ENCODE results near the gene PSMA7.
"Not testable (repeated sequence)": the region's sequence is repeated elsewhere in the genome, so short reads cannot be mapped to it uniquely, and the experiment has no call there.

The PSMA7 gene

DNA sequence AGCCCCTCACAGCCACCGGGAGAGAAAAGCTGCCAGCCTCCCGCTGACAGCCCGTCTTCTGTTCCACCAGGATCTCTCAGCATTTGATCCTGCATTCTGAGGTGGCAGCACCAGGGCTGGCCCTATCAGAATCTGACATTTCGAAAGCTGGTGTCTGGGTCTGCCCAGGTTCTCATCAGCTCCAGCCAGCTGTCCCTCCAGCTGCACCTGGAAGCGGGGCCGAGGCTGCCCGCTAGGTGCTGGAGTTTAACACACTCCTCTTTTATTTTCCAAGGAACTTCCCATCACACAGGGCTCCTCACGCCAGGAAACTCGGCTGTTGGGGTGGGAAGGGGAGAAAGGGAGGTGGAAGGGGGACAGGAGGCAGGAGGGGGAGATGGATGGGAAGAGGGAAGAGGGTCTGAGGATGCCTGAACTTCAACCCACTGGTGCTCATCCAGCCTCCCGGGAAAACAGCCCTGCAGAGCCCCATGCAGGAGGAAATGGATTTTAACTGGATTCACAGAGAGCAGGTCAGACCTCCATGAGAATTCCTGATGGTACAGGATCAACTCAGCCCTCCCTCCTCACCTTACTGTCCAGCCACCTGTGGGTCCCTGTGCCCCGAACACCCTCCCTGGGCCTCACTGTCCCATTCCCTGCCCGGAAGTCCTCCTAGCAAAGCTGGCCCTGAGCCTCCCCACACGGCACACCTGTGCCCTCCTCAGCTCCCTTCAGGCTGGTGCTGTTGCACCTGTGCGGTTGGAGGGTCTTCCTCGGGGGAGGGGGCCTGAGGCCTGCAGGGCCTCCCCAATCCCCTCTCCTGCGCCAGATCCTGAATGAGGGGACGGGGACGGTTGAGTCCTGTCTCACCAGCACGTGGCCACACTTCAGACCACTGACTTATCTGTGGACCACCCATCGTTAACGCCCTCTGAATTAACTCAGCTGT lies 24.8 kb downstream of the PSMA7 start:
- no peak for DNase-seq

DNA sequence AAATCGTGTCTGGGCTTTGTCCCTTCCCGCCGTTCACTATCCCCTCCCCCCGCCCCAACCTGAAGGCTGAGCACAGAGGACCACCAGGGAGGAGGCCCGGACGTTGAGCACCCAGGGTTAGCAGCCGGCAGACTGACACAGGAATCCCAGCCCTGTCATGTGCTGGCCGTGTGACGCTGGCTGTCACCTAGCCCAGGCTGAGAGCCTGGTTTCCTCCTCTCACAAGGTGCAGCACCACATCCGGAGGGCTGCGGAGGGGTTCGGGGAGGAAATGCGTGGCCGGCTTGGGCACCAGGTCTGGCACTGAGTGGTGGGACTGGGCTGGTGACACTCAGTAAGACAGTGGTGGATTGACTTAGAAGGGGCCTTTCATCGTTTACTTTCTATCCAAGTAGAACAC lies 25.5 kb downstream of the PSMA7 start:
- no peak for DNase-seq

DNA sequence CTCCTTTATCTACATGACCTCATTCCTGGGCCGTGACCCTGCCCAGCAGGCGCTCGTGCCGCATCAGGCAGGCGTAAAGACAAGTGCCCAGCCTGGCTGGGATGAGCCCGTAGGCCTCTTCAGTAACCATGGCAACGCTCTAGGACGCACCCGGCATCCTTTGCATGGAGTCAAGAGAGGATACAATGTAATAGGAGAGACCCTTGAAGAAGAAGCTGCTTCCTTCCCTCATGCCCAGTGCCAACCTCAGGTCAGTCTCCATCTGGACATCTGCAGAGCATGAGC lies 25.9 kb downstream of the PSMA7 start:
- peak; percentile 32 for DNase-seq

DNA sequence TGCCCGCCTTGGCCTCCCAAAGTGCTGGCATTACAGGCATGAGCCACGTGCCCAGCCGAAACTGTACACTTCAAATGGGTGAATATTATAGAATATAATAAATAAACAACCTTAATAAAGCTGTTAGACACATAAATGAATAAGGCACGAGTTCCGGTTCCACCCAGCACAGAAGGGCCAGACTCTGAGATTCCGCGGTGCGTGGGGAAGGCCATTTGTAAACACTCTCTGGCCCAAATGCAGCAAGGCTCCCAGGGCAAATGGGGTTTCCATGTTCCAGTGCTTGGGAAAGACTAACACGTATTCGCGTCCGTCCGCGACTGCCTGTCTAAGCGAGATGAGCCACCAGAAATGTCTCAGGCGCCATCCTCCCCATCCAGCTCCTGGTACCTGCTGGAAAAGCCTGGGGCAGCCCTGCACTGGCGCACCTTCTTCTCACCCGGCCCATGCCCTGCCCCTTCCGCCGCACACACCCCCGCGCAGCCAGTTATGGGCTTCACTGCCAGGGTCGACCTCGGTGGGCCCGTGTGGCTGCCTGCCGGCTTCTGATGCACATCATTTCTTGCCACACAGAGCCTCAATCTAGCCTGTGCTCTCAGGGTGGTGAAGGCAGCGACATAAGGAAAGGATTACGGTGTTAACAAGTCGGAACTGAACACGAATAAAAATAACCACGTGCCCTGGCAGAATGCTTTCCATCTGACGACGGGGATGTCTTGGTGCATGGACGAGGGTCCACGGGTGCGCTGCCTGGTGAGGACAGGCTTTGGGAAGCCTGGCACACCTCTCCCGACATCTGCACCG lies 26.4 kb downstream of the PSMA7 start:
- no peak for DNase-seq

DNA sequence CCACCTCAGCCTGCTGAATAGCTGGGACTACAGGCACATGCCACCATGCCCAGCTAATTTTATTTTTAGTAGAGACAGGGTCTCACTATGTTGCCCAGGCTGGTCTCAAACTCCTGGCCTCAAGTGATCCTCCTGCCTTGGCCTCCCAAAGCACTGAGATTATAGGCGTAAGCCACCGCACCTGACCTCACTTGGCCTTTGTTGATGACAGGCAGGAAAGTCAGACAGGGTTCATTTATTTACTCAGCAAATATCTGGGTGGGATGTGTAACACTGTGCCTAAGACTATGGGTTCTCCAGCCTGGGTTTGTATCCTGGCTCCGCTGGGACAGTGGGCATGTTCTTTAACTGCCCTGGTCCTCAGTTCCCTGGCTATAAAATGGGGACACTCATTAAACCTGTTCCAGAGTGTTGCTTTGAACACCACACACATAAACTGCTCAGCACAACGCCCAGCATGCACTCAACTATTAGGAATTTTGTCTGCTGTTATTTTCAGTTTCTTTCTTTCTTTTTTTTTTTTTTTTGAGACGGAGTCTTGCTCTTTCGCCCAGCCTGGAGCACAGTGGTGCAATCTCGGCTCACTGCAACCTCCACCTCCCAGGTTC lies 27.3 kb downstream of the PSMA7 start:
- not testable (repeated sequence) for DNase-seq

DNA sequence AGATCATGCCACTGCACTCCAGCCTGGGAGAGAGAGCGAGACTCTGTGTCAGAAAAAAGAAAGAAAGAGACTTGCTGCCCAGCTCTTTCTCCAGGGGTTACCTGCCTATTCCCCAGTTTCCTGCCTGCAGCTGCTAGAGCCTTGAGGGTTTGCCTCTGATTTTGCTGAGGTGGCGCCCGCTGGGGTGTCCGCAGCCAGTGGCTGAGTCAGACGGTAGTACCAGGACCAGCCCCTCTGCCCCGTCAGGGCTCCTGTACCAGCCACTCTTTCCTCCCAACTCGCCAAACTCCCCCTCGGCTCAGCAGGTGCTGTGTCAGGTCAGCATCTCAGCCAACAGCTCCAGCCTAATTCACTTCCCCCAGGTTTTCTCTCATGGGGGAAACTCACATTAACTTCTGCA lies 28.3 kb downstream of the PSMA7 start:
- no peak for DNase-seq

DNA sequence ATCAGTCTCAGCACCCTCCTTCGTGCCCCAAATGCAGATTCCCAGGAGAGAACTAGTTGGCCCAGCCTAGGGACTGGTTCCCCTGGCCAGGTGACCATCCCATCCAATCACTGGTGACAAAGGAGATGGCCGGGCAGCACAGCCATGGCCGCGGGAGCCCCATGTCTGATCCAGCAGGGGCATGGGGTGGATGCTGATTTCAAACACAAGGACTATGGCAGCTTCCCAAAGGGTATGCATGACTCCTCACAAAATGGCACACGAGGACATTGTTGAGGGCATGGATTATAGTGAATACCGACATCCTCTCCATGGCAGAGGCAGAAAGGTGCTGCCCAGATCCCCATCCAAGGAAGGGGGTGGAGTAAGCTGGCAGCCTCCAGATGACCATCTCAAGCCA lies 30.8 kb downstream of the PSMA7 start:
- DNase-seq, result no peak

DNA sequence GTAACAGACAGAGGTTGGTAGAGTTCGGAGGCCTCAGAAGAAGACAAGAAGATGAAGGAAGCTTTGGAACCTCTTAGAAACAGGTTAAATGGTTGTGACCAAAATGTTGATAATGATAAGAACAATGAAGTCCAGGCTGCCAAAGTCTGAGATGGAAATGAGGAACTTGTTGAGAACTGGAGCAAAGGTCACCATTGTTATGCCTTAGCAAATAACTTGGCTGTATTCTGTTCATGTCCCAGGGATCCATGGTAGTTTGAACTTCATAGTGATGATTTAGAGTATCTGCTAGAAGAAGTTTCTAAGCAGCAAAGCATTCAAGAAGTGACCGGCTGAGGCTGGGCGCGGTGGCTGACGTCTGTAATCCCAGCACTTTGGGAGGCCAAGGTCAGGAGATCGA lies 32.0 kb downstream of the PSMA7 start:
- no peak for DNase-seq

DNA sequence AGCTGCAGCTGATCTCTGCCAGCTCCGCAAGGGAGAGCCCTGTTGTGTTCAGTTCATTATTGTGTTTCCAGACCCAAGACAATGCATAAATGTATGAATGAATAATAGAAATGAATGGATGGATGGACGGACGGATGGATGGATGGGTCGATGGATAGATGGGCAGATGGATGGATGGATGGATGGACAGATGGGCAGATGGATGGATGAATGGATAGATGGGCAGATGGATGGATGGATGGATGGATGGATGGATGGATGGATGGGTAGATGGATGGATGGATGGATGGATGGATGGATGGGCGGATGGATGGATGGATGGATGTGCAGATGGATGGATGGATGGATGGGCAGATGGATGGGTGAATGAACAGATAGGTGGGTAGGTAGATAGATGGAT lies 37.6 kb downstream of the PSMA7 start:
- DNase-seq, result no peak

DNA sequence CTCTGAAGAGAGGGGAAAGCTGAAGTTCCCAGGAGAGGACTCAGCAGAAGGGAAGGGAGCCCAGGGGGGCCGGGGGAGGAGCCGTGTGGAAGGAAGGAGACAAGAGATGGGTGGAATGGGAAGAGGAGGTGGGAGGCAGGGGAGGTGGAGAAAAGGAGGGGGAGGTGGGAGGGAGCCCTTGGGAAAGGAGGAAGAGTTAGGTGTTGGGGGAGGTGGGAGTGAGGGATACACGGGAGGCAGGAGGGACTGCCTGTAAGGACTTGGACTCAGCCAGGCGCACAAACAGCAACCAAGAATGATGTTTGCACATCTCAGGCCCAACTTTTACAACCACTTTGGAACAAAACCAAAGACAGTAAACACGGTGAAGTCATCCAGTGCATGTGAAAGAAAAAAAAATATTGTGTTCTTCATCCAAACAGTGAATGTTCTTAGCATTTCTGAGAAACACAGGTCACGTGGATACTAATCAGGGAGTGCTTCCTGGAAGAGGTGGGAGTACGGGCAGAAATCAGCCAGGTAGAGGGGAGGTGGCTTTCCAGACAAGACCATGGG lies 38.3 kb downstream of the PSMA7 start:
- DNase-seq, result no peak

DNA sequence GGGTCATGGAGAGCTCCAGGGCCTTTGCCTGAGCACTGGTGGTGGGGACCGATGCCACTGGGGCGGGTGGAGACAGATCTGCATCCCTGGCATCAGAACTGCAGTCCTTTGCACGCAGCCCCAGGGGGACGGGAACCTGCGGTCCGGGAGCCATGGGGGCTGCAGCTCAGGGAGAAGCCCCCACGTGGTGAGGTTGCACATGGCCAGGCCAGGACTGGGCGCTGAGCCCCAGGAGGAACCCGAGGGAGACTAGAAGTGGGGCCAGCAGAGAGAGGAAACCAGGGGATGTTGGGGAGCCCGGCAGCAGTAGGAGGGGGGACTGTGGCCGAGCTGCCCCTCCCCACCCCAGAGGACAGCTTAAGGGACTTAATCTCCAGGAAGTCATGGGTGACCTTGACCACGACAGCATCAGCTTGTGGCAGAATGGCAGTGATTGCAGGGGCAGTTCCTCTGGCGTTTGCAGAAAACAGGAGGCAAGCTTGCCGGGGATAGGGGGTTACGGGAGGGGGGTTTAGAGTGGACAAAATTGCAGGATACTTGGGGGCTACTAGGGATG lies 38.9 kb downstream of the PSMA7 start:
- no peak for DNase-seq

DNA sequence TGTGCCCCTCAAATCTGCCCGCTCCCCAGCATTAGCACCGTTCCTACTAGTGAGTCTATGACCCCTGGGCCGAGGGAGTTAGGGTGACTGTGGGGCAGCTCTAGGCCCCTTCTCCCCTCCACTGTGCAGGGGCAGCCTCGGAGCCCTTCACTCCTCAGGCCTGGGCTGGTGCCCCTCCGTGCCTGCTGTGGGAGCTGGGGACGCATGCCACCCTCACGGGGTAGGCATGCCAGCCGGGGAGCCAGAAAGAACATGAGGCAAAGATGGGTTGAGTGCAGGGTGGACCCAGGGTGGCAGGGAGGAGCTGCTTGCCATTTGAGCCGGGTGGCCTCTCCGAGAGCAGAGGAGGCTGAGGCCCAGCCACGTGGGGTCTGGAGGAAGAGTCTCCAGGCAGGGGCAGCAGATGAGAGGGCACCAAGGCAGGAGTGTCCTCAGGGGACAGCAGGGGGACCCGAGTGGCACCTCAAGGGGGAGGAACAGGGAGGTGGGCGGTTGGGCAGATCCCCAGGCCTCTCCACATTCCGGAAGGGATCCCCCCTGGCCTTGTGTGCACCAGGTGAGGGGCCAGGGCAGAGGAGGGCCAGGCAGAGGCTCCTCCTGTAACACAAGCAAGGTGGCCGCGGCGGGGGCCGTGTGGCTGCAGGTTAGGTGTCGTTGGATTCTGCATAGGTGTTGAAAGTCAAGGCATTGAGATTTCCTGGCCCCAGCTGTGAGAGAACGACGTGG lies 39.5 kb downstream of the PSMA7 start:
- no peak for DNase-seq

DNA sequence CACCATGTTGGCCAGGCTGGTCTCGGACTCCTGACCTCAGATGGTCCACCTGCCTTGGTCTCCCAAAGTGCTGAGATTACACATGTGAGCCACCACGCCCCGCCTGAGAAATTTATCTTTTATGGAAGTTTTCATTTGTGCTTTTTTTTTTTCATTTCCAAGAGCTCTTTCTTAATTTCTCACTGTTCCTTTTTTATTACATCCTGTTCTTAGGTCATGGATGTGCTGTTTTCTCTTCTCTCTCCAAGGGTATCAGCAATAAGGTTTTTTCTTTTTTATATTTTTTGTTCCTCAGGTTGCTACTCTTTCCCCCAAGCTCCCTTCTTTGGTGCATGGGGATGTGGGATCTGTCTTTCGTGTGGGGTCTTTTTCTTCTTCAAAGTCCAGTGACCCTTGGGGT lies 42.1 kb downstream of the PSMA7 start:
- no peak for DNase-seq

DNA sequence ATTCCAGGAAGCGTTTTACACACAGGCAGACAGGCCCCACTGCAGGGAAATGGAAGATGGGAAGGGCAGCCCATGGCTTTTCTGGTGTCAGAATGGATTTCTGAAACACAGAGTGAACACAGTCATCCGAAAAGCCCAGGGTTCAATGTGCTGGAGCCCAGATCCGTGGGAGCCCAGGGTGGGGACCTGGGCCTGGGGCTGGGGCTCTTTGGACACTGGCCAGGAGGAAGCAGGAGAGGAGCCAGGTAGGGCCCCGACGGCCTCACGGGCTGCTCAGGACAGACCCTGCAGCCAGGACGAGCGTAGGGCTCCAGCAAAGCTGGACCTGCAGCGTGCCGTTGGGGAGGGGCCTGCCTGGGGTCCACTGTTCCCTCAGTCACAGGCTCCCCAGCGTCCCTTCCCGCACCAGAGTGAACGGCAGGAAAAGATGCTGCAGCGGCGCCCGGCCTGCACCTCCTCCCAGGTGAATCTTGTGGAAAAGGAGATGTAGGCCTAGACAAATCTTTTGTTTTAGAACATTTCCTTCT lies 45.2 kb downstream of the PSMA7 start:
- no peak for DNase-seq

DNA sequence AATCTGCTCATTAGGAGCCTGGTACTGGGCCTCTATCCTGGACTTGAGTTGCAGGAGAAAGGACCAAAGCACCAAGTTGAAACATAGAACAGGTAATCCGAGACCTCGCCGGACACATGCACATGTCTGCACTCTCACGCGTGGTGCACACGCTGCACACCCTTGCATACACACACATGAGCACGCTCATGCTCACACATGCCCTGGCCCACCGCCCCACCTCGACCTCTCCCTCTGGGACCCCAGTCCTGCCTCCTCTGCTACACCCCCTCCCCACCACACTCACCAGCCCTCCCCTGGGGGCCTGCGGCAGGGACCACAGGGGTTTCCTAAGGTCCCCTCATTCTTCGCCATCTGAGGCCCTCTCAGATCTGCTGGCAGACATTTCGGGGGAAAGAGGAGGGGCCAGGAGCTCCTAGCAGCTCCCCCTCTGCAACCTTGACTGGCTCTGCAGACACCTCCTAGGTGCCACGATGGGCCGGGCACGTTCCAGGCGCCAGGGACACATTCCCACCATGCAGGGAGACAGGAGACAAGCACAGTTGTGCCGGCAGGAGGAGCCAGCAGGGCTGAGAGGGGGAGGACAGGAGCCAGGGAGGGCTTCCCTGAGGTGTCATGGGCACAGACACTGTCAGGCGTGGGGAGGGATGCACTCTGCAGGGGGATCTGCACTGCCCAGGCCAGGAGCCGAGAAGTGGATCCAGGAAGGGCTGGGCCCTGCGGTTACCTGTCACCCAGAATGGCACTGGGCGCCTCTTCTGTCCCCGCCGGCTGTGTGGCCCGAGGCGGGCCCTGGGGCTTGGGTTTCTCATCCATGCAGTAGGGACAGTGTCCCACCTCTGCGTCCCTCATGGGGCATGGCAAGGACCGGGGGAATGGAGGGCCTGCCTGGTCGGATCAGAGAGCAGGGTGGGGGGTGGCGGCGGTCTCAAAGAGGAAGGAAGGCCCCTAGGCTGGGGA lies 46.5 kb downstream of the PSMA7 start:
- no peak for DNase-seq

DNA sequence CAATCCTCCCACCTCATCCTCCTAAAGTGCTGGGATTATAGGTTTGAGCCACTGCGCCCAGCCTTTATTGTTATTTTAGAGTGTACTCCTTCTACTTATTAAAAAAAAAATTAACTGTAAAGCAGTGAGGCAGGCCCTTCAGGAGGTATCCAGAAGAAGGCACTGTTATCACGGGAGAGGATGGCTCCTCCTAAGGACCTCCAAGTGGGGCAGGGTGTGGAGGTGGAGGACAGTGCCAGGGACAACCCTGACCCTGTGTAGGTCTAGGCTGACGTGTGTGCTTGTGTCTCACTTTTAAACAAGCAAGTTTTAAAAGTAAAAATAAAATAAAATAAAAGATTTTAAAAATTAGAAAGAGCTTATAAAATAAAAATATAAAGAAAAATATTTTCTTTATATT lies 53.8 kb downstream of the PSMA7 start:
- no peak for DNase-seq

DNA sequence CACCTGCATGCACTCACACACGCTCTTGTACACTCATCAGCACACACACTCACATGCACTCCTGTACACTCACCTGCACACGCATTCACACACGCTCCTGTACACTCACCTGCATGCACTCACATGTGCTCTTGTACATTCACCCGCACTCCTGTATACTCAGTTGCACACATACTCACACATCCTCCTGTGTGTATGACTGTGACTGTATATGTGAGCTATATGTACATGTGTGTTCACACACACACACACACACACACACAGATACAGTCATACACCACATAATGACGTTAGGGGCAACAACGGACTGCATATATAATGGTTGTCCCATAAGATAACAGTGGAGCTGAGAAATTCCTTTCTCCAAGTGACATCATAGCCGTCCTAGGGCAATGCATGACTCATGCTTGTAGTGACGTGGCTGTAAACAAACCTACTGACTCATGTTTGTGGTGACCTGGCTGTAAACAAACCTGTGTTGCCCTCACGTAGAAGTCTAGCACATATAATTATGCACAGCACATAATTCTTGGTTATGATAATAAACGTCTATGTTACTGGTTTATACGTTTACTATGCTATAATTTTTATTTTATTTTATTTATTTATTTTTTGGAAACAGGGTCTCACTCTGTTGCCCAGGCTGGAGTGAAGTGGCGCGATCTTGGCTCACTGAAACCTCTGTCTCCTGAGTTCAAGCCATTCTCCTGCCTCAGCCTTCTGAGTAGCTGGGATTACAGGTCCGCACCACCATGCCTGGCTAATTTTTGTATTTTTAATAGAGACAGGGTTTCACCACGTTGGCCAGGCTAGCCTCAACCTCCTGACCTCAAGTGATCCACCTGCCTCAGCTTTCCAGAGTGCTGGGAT lies 54.7 kb downstream of the PSMA7 start:
- DNase-seq, result no peak

DNA sequence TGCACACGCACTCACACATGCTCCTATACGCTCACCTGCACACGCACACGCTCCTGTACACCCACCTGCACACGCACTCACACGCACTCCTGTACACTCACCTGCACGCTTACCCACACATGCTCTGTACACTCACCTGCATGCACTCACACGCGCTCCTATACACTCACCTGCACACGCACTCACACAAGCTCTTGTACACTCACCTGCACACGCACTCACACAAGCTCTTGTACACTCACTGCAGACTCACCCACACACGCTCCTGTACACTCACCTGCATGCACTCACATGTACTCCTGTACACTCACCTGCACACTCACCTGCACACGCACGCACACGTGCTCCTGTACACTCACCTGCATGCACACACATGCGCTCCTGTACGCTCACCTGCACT lies 55.6 kb downstream of the PSMA7 start:
- DNase-seq, result no peak

DNA sequence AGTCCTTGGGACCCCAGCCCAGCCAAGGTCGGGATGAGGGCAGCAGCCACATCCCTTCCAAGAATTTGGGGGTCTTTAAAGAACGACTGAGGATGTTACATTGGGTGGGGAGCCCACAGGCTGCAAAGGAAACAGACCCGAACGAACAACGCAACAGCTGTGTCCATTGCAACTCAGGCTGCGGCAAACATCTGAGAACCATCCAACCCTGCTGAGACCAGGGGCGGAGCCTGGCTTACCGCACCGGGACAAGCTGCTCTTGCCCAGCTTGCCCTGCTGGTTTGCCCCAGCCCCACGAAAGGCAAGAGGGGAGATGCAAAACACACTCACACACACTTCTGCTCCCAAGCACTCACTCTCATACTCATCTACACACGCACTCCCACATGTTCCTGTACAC lies 56.0 kb downstream of the PSMA7 start:
- no peak for DNase-seq
